ENCODE results near the gene CENPP. TPM values are rescaled to one million over a fixed set of nuclear protein-coding genes. Genes with fewer than 3 reads are reported as not detected.

CENPP gene
- total RNA-seq, 1 experiment from 2014 or later: 7.4 TPM

GRCh38 chr9:92527832-92528521 is 202.2 kb downstream of the CENPP start:
- no peak for DNase-seq (ENCODE audit: extremely low read depth, low read depth)

GRCh38 chr9:92528522-92528849 is 202.7 kb downstream of the CENPP start:
- no peak for DNase-seq (ENCODE audit: extremely low read depth, low read depth)

- no peak for DNase-seq (ENCODE audit: extremely low read depth, low read depth)
Measured at GRCh38 chr9:92529124-92529523, 203.4 kb downstream of the CENPP start.

GRCh38 chr9:92530893-92531292 is 205.1 kb downstream of the CENPP start:
- DNase-seq (ENCODE audit: extremely low read depth, low read depth): no peak

GRCh38 chr9:92534204-92534603 is 208.5 kb downstream of the CENPP start:
- DNase-seq (ENCODE audit: extremely low read depth, low read depth): no peak

GRCh38 chr9:92534674-92535073 is 208.9 kb downstream of the CENPP start:
- DNase-seq (ENCODE audit: extremely low read depth, low read depth): no peak

- DNase-seq (ENCODE audit: extremely low read depth, low read depth): no peak
Measured at GRCh38 chr9:92535940-92536850, 210.4 kb downstream of the CENPP start, which contains the start of gene ECM2. TSS of gene ECM2 (minus strand) at chr9:92535990. CDS start at chr9:92522866, 13,124 bp downstream.

- DNase-seq (ENCODE audit: extremely low read depth, low read depth): no peak
Measured at GRCh38 chr9:92538541-92538940, 212.8 kb downstream of the CENPP start.

- DNase-seq (ENCODE audit: extremely low read depth, low read depth): no peak
Measured at GRCh38 chr9:92543972-92544371, 218.2 kb downstream of the CENPP start.

- DNase-seq (ENCODE audit: extremely low read depth, low read depth): no peak
Measured at GRCh38 chr9:92545002-92545510, 219.3 kb downstream of the CENPP start.

- DNase-seq (ENCODE audit: extremely low read depth, low read depth): no peak
Measured at GRCh38 chr9:92547356-92547755, 221.6 kb downstream of the CENPP start.

GRCh38 chr9:92550765-92551164 is 225.0 kb downstream of the CENPP start:
- no peak for DNase-seq (ENCODE audit: extremely low read depth, low read depth)

- DNase-seq (ENCODE audit: extremely low read depth, low read depth): no peak
Measured at GRCh38 chr9:92558612-92559374, 233.0 kb downstream of the CENPP start.

GRCh38 chr9:92561374-92562330 is 235.9 kb downstream of the CENPP start:
- DNase-seq (ENCODE audit: extremely low read depth, low read depth): no peak

- no peak for DNase-seq (ENCODE audit: extremely low read depth, low read depth)
Measured at GRCh38 chr9:92562461-92562967, 236.8 kb downstream of the CENPP start.

GRCh38 chr9:92563116-92564100 is 237.7 kb downstream of the CENPP start:
- no peak for DNase-seq (ENCODE audit: extremely low read depth, low read depth)

- no peak for DNase-seq (ENCODE audit: extremely low read depth, low read depth)
Measured at GRCh38 chr9:92564504-92564903, 238.8 kb downstream of the CENPP start.

GRCh38 chr9:92564982-92565381 is 239.2 kb downstream of the CENPP start:
- no peak for DNase-seq (ENCODE audit: extremely low read depth, low read depth)
